Right cardiac atrium (tissue), 5 donors: ENCODE results near the gene INPP5B. TPM values are rescaled to one million over a fixed set of nuclear protein-coding genes. Genes with fewer than 3 reads are reported as not detected.

Experiments
- ATAC-seq, 2 donors: fragments of 200-7000 bp; cut with Tn5 transposase; one replicate each; pipeline versions ENCODE4 v1.8.0 to v1.9.1; 2020; ENCODE audit warnings: moderate library complexity in 2 of 2, mild to moderate bottlenecking in 1 of 2
- DNase-seq, 3 donors: peaks; one replicate each; pipeline ENCODE4 v3.0.0-alpha.2; 2020
- H3K27ac ChIP-seq: one replicate; pipeline ENCODE4 v1.5.1; 2013; ENCODE audit warnings: mild to moderate bottlenecking, low read length, control low read depth, moderate library complexity
- H3K27me3 ChIP-seq: one replicate; pipeline ENCODE4 v1.6.1; 2013; ENCODE audit not compliant: control insufficient read depth, insufficient read depth
- H3K4me1 ChIP-seq: one replicate; pipeline ENCODE4 v1.6.1; 2013; ENCODE audit warnings: low read length; ENCODE audit not compliant: control insufficient read depth, insufficient read depth
- H3K4me3 ChIP-seq: one replicate; pipeline ENCODE4 v1.5.1; 2013; ENCODE audit warnings: low read length, control low read depth
- H3K9me3 ChIP-seq: one replicate; pipeline ENCODE4 v1.6.1; 2013; ENCODE audit warnings: low read length; ENCODE audit not compliant: control insufficient read depth
- WGBS: extraction: QIAGEN DNeasy Blood & Tissue Kit; methylation state at CpG from one replicate; pipeline ENCODE4 v1.1.7; 2013; 5-methylcytosine and 5-hydroxymethylcytosine counted together
- intact Hi-C, 4 donors: fragments of 100-400 bp; cut with DNase I; formaldehyde crosslinking; loops; one replicate each; pipeline versions ENCODE4 v1.11.0 to v1.14.0; 2022 to 2023
- polyA plus RNA-seq: library from polyadenylated mRNA; stranded (reverse); fragments of 200-250 nt; gene quantifications from one replicate; pipeline ENCODE4 v1.2.3, GENCODE V29; 2013
- total RNA-seq, 4 donors: library from RNA; stranded (reverse); fragmentation: NEBNext Ultra II Directional; extraction: Animal tissue kit (Norgen Biotek cat#: 25700); gene quantifications; one replicate each; pipeline ENCODE4 v1.2.1, GENCODE V29; 2021
- donor health status: healthy with polysubstance abuse.
- donor health status: DM: no; HTN: yes; CAD: no.
- donor health status: DM: no; HTN: no; CAD: no.
- donor health status: DM: no; HTN: yes; CAD: no; lungs with severe emphysema.
- donor health status: DM: yes; HTN: yes; CAD: no.

The INPP5B gene
- total and polyA plus RNA-seq, 5 donors: 11.7 to 22.4 (median 16.8) TPM

- intact Hi-C loops: no loop called here
- 33% methylated on average over 4 of the region's 4 CpGs for WGBS
- Histone ChIP-seq H3K9me3 (no peaks in the 10 kb centered on the region), H3K4me1 (no peaks in the 10 kb centered on the region), H3K27me3 (no peaks in the 10 kb centered on the region), H3K4me3 (no peak overlapping the region), H3K27ac (no peak overlapping the region)
- ATAC-seq: no peak
- no peak for DNase-seq
Measured at GRCh38 chr1:37890378-37891014, 56.4 kb downstream of the INPP5B start.

- Histone ChIP-seq H3K27me3 (no peaks in the 10 kb centered on the region), H3K9me3 (no peaks in the 10 kb centered on the region), H3K27ac (no peak overlapping the region), H3K4me1 (no peaks in the 10 kb centered on the region), H3K4me3 (no peak overlapping the region)
- no peak for DNase-seq
- 88% methylated on average over 6 of the region's 6 CpGs for WGBS
- no peak for ATAC-seq
- intact Hi-C loops: loop anchor here in 3 of 4 donors (5.0 to 10.0 kb wide), 3 partner anchors 77 to 97 kb away; no protein-coding TSS in a partner anchor
Measured at GRCh38 chr1:37888022-37888700, 58.7 kb downstream of the INPP5B start.

GRCh38 chr1:37884145-37884544, 62.7 kb downstream of the INPP5B start:
- DNase-seq (no peak), ATAC-seq (no peak)
- intact Hi-C loops: loop anchor here in 2 of 4 donors (10.0 kb wide), 2 partner anchors 81 to 101 kb away; no protein-coding TSS in a partner anchor
- WGBS: 85% methylated on average over 3 of the region's 3 CpGs
- Histone ChIP-seq H3K27me3 (no peaks in the 10 kb centered on the region), H3K4me1 (no peaks in the 10 kb centered on the region), H3K27ac (no peak overlapping the region), H3K9me3 (no peaks in the 10 kb centered on the region), H3K4me3 (no peak overlapping the region)

DNA sequence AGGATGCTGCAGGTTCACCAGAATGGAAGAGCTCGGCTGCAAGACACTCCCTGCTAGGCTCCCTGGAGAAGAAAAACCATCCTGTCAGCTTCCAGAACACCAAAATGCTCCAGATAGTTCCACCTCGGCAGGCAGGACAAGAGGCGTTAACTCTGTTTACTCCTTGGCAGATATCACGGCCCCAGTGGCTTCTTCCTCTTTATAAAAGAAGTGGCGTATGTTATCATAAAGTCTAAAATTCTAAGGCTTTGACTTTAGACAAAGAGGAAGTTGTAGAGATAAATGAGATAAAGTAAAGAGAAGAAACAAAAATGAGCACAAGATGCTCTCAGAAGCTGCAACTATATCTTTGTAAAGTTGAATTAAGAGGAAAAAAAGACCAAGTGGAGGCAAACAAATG, 63.2 kb downstream of the INPP5B start:
- no peaks in the 10 kb centered on the region for H3K27me3 ChIP-seq
- H3K4me1 ChIP-seq: no peaks in the 10 kb centered on the region
- intact Hi-C loops: loop anchor here in 2 of 4 donors (10.0 kb wide), 2 partner anchors 81 to 101 kb away; no protein-coding TSS in a partner anchor
- H3K4me3 ChIP-seq: no peak overlapping the region
- WGBS: 63% methylated on average over 5 of the region's 5 CpGs
- H3K9me3 ChIP-seq: no peaks in the 10 kb centered on the region
- no peak for DNase-seq
- H3K27ac ChIP-seq: no peak overlapping the region
- no peak for ATAC-seq

DNA sequence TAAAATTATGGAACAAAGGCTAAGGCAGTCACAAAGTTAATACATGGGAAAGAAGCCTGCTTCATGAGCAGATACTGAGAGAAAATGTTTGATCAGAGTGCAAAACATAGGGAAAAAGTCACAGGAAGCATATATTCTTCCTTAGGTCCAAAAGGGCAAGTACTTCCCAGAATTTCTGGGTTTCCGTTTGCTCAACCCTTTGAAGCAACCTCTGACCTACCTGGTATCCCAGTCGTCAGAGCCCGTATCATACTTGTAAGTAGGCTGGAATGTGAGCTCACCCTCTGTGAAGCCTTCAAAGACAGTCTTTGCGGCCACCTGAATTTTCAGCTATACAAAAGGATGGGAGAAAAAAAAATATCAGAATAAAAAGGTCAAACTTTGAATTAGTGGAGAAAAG, 67.0 kb downstream of the INPP5B start:
- WGBS: 90% methylated on average over 4 of the region's 4 CpGs
- DNase-seq (no peak), ATAC-seq (no peak)
- Histone ChIP-seq H3K27me3 (no peaks in the 10 kb centered on the region), H3K27ac (no peak overlapping the region), H3K9me3 (no peaks in the 10 kb centered on the region), H3K4me3 (no peak overlapping the region), H3K4me1 (no peaks in the 10 kb centered on the region)
- intact Hi-C loops: loop anchor here in 2 of 4 donors (10.0 kb wide), 2 partner anchors 85 to 105 kb away; no protein-coding TSS in a partner anchor

DNA sequence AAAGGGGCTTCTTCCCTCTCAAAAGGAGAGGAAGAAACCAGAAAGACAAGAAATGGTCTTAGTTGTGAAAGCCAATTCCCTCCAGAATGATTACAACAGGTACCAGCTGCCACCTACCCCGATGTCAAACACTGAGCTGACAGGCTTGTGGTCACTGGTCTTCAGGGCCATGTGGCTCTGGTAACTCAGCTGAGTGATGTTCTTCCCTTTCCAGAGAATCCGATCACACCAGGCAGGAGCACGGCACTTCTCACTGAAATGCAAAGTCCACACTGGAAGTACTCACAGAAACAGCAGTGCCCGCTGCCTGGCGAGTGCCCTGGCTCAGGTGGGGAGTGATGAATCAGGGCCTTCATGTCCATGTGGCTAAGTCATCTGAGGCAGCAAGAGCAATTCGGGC, 68.8 kb downstream of the INPP5B start:
- ATAC-seq: no peak
- WGBS: 92% methylated on average over 6 of the region's 6 CpGs

GRCh38 chr1:37875833-37876232, 71.0 kb downstream of the INPP5B start:
- Histone ChIP-seq H3K27me3 (no peaks in the 10 kb centered on the region), H3K9me3 (no peaks in the 10 kb centered on the region), H3K4me1 (no peaks in the 10 kb centered on the region), H3K27ac (no peak overlapping the region), H3K4me3 (no peak overlapping the region)
- ATAC-seq (no peak), DNase-seq (no peak)
- intact Hi-C loops: no loop called here
- 100% methylated on average over 1 of the region's 1 CpG for WGBS

More for the DNA sequence above, 68.8 kb downstream of the INPP5B start:
- H3K4me1 ChIP-seq: no peaks in the 10 kb centered on the region
- intact Hi-C loops: no loop called here
- H3K4me3 ChIP-seq: no peak overlapping the region
- H3K27ac ChIP-seq: no peak overlapping the region
- no peak for DNase-seq
- H3K9me3 ChIP-seq: no peaks in the 10 kb centered on the region
- no peaks in the 10 kb centered on the region for H3K27me3 ChIP-seq

GRCh38 chr1:37872692-37873091, 74.2 kb downstream of the INPP5B start:
- intact Hi-C loops: no loop called here
- Histone ChIP-seq H3K9me3 (no peaks in the 10 kb centered on the region), H3K27ac (no peak overlapping the region), H3K4me3 (no peak overlapping the region), H3K4me1 (no peaks in the 10 kb centered on the region), H3K27me3 (no peaks in the 10 kb centered on the region)
- DNase-seq: no peak
- WGBS: 97% methylated on average over 1 of the region's 1 CpG
- ATAC-seq: no peak

DNA sequence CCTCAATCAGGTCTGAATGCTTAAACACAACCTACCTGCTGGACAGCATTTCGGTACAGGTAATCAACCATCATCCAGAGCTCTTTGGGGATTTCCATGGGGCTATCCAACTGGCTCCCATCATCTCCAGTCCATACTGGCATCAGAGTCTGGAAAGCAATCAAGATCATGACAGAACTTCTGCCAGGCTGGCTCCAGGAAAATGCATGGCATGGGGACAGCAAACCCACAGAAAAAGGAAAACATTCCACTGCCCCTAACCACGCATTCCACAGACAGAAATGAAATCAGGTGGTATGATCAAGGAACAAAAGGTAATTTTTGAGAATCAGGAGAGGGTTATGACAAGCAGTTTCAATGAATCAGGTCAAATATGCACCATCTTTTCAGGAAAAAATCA, 78.4 kb downstream of the INPP5B start:
- WGBS: 92% methylated on average over 2 of the region's 2 CpGs

DNA sequence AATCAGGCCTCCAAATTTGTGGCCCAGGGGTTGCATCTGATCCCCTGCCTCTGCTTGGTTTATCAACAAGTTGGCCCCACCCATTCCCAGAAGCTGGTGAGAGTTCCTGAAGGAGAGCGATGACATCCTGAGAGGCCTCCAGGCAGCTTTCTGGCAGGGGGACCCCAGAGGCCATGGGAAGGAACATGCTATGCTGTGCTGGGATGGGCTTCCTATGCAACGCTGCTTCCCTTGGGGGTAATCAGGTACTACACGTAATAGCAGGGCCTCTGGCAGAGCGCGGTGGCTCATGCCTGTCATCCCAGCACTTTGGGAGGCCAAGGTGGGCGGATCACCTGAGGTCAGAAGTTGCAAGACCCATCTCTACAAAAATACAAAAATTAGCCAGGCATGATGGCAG, 79.1 kb downstream of the INPP5B start:
- H3K27me3 ChIP-seq: no peaks in the 10 kb centered on the region
- ATAC-seq (no peak), DNase-seq (no peak)
- 83% methylated on average over 6 of the region's 6 CpGs for WGBS
- intact Hi-C loops: no loop called here
- no peak overlapping the region for H3K27ac ChIP-seq
- no peaks in the 10 kb centered on the region for H3K4me1 ChIP-seq
- no peaks in the 10 kb centered on the region for H3K9me3 ChIP-seq
- H3K4me3 ChIP-seq: no peak overlapping the region

More for the DNA sequence above, 78.4 kb downstream of the INPP5B start:
- DNase-seq (no peak), ATAC-seq (no peak)
- H3K4me3 ChIP-seq: no peak overlapping the region
- H3K27ac ChIP-seq: no peak overlapping the region
- no peaks in the 10 kb centered on the region for H3K9me3 ChIP-seq
- intact Hi-C loops: no loop called here
- H3K27me3 ChIP-seq: no peaks in the 10 kb centered on the region
- no peaks in the 10 kb centered on the region for H3K4me1 ChIP-seq

DNA sequence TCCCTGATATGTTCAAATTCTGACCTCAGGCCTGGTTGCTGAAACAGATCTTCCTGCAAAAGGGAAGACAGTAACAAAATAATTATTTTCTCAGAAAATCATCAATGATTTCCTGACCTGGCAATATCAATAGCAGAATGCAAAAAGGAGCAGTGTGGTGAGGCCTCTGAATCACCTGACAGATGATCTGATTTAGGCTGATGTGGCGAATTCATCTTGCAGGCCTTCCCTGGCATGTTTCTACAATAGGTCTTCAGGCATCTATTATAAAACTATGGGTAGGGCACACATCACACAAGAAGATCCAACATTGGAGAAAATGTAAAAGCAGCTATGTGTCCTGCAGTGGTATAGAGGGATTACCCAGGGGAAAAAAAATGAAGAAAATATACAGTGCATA, 80.4 kb downstream of the INPP5B start:
- no peaks in the 10 kb centered on the region for H3K9me3 ChIP-seq
- DNase-seq: no peak
- WGBS: 94% methylated on average over 1 of the region's 1 CpG
- no peak overlapping the region for H3K27ac ChIP-seq
- intact Hi-C loops: no loop called here
- H3K4me3 ChIP-seq: no peak overlapping the region
- H3K27me3 ChIP-seq: no peaks in the 10 kb centered on the region
- ATAC-seq: no peak
- no peaks in the 10 kb centered on the region for H3K4me1 ChIP-seq
